DOHH2 (cell line): ENCODE data around the gene ARHGAP1.

Source experiments
- H3F3A ChIP-seq: fragments of 200-600 bp; sonication (generic), shearing (Covaris generic); 2 replicates; pipeline ENCODE4 v1.6.0; 2016; ENCODE audit warnings: antibody characterized with exemption, mild to moderate bottlenecking; ENCODE audit not compliant: control insufficient read depth, insufficient read depth
- H3K27ac ChIP-seq: fragments of 200-600 bp; sonication (generic); 2 replicates; pipeline ENCODE4 v1.5.1; 2014; ENCODE audit warnings: low read depth, mild to moderate bottlenecking, low read length, moderate library complexity
- H3K27me3 ChIP-seq: fragments of 200-600 bp; sonication (generic); 2 replicates; pipeline ENCODE4 v1.6.1; 2014; ENCODE audit warnings: mild to moderate bottlenecking, low read length, mixed read lengths; ENCODE audit not compliant: control insufficient read depth
- H3K36me3 ChIP-seq: fragments of 200-600 bp; sonication (generic); 2 replicates; pipeline ENCODE4 v1.6.1; 2014; ENCODE audit warnings: mild to moderate bottlenecking, low read length, moderate library complexity, mixed read lengths; ENCODE audit not compliant: control insufficient read depth
- H3K4me1 ChIP-seq: fragments of 200-600 bp; sonication (generic); 2 replicates; pipeline ENCODE4 v1.6.1; 2014; ENCODE audit warnings: mild to moderate bottlenecking, low read length, mixed read lengths; ENCODE audit not compliant: control insufficient read depth
- H3K4me2 ChIP-seq: fragments of 200-600 bp; sonication (generic); 2 replicates; pipeline ENCODE4 v1.6.0; 2014; ENCODE audit warnings: mild to moderate bottlenecking, low read length, moderate library complexity
- H3K4me3 ChIP-seq: fragments of 200-600 bp; sonication (generic); 2 replicates; pipeline ENCODE4 v1.5.1; 2014; ENCODE audit warnings: mild to moderate bottlenecking, low read length, mixed read lengths
- H3K79me2 ChIP-seq: fragments of 200-600 bp; sonication (generic); 2 replicates; pipeline ENCODE4 v1.6.1; 2014; ENCODE audit warnings: mild to moderate bottlenecking, low read length, mixed read lengths; ENCODE audit not compliant: control insufficient read depth
- H3K9me2 ChIP-seq: fragments of 200-600 bp; sonication (generic); replicated peaks from 2 replicates; pipeline ENCODE4 v1.6.1; 2014; ENCODE audit warnings: mild to moderate bottlenecking, low read length, mixed read lengths; ENCODE audit not compliant: control insufficient read depth
- H3K9me3 ChIP-seq: fragments of 200-600 bp; sonication (generic); 2 replicates; pipeline ENCODE4 v1.6.1; 2014; ENCODE audit warnings: antibody characterized with exemption, low read length, mixed read lengths; ENCODE audit not compliant: control insufficient read depth, insufficient read depth
- H4K20me1 ChIP-seq: fragments of 200-600 bp; sonication (generic); 2 replicates; pipeline ENCODE4 v1.6.0; 2014; ENCODE audit warnings: low read depth, mild to moderate bottlenecking, antibody characterized with exemption, low read length, moderate library complexity; ENCODE audit not compliant: control insufficient read depth, insufficient read depth
- CTCF ChIP-seq: fragments of 200-600 bp; sonication (generic); IDR thresholded peaks from one replicate; pipeline ENCODE4 v1.5.1; 2014; ENCODE audit warnings: antibody characterized with exemption, mild to moderate bottlenecking, low read depth, low read length; ENCODE audit not compliant: poor library complexity, severe bottlenecking
- EZH2phosphoT487 ChIP-seq: fragments of 200-600 bp; sonication (generic); IDR thresholded peaks from 2 replicates; pipeline ENCODE4 v1.6.1; 2017; ENCODE audit warnings: borderline replicate concordance, mild to moderate bottlenecking, antibody characterized with exemption, low read length, moderate library complexity, mixed read lengths

ARHGAP1 gene

GRCh38 chr11:46726206-46726862, 25.9 kb upstream of the ARHGAP1 start:
- Histone ChIP-seq H3K27ac (no peak overlapping the region), H3K27me3 (no peaks in the 10 kb centered on the region), H3K79me2 (no peaks in the 10 kb centered on the region), H3K4me1 (no peaks in the 10 kb centered on the region), H3K4me3 (no peak overlapping the region), H4K20me1 (no peaks in the 10 kb centered on the region), H3K4me2 (no peak overlapping the region), H3K36me3 (no peaks in the 10 kb centered on the region), H3F3A (no peaks in the 10 kb centered on the region), H3K9me3 (no peaks in the 10 kb centered on the region), H3K9me2 (no peaks in the 10 kb centered on the region)
- TF ChIP-seq EZH2phosphoT487 (no peak), CTCF (no peak)

GRCh38 chr11:46725338-46726205, 25.2 kb upstream of the ARHGAP1 start:
- Histone ChIP-seq H3K9me3 (no peaks in the 10 kb centered on the region), H3K4me1 (no peaks in the 10 kb centered on the region), H3K79me2 (no peaks in the 10 kb centered on the region), H3K4me3 (no peak overlapping the region), H3K27ac (no peak overlapping the region), H3K36me3 (no peaks in the 10 kb centered on the region), H3K4me2 (no peak overlapping the region), H4K20me1 (no peaks in the 10 kb centered on the region), H3K9me2 (no peaks in the 10 kb centered on the region), H3K27me3 (no peaks in the 10 kb centered on the region), H3F3A (no peaks in the 10 kb centered on the region)
- TF ChIP-seq EZH2phosphoT487, result no peak
- no peak for TF ChIP-seq CTCF

- no peak for TF ChIP-seq EZH2phosphoT487
- no peaks in the 10 kb centered on the region for H3K9me2 ChIP-seq
- no peak overlapping the region for H3K4me3 ChIP-seq
- no peaks in the 10 kb centered on the region for H3F3A ChIP-seq
- no peaks in the 10 kb centered on the region for H3K36me3 ChIP-seq
- H3K27ac ChIP-seq, result no peak overlapping the region
- H3K27me3 ChIP-seq, result no peaks in the 10 kb centered on the region
- no peaks in the 10 kb centered on the region for H3K4me1 ChIP-seq
- H4K20me1 ChIP-seq, result no peaks in the 10 kb centered on the region
- H3K4me2 ChIP-seq, result no peak overlapping the region
- H3K9me3 ChIP-seq, result no peaks in the 10 kb centered on the region
- H3K79me2 ChIP-seq, result no peaks in the 10 kb centered on the region
Measured at GRCh38 chr11:46724088-46724487, 23.7 kb upstream of the ARHGAP1 start.

- H3K4me3 ChIP-seq, result no peak overlapping the region
- H3K4me2 ChIP-seq, result no peak overlapping the region
- H3K27ac ChIP-seq, result no peak overlapping the region
- H3K79me2 ChIP-seq, result no peaks in the 10 kb centered on the region
- no peaks in the 10 kb centered on the region for H3F3A ChIP-seq
- no peaks in the 10 kb centered on the region for H3K27me3 ChIP-seq
- H4K20me1 ChIP-seq, result no peaks in the 10 kb centered on the region
- TF ChIP-seq EZH2phosphoT487, result no peak
- no peak for TF ChIP-seq CTCF
- H3K9me3 ChIP-seq, result no peaks in the 10 kb centered on the region
- no peaks in the 10 kb centered on the region for H3K9me2 ChIP-seq
- H3K36me3 ChIP-seq, result no peaks in the 10 kb centered on the region
- peaks cover 2% of the 10 kb centered on the region; the same call in 1 of the 2 replicates for H3K4me1 ChIP-seq
Measured at GRCh38 chr11:46723359-46723680, 22.9 kb upstream of the ARHGAP1 start.
